Measurements from ENCODE around the gene RAB30.
"Not testable (repeated sequence)": the region's sequence is repeated elsewhere in the genome, so short reads cannot be mapped to it uniquely, and the experiment has no call there.

Gene RAB30

GRCh38 chr11:82978422-82979099 is 93.1 kb downstream of the RAB30 start:
- FAIRE-seq = no peak

GRCh38 chr11:82976786-82977185 is 94.9 kb downstream of the RAB30 start:
- FAIRE-seq = no peak

- FAIRE-seq = no peak
These were observed 95.8 kb downstream of the RAB30 start for GRCh38 chr11:82975882-82976281.

GRCh38 chr11:82974851-82975250 is 96.8 kb downstream of the RAB30 start:
- no peak for FAIRE-seq

- FAIRE-seq = peak; percentile 54
These were observed 97.6 kb downstream of the RAB30 start for GRCh38 chr11:82974135-82974534.

GRCh38 chr11:82972103-82972502 is 99.6 kb downstream of the RAB30 start:
- FAIRE-seq = no peak

- FAIRE-seq = not testable (repeated sequence)
These were observed 100.2 kb downstream of the RAB30 start for GRCh38 chr11:82971519-82971946.

- FAIRE-seq = not testable (repeated sequence)
These were observed 101.1 kb downstream of the RAB30 start for GRCh38 chr11:82970507-82971083.

GRCh38 chr11:82969811-82970210 is 101.9 kb downstream of the RAB30 start:
- FAIRE-seq = no peak

GRCh38 chr11:82967381-82967780 is 104.3 kb downstream of the RAB30 start:
- no peak for FAIRE-seq

- FAIRE-seq = not testable (repeated sequence)
These were observed 109.7 kb downstream of the RAB30 start for GRCh38 chr11:82962021-82962420.

GRCh38 chr11:82960779-82961143 is 110.9 kb downstream of the RAB30 start:
- no peak for FAIRE-seq

- no peak for FAIRE-seq
These were observed 111.5 kb downstream of the RAB30 start for GRCh38 chr11:82959987-82960778.

- not testable (repeated sequence) for FAIRE-seq
These were observed 115.8 kb downstream of the RAB30 start for GRCh38 chr11:82955736-82956453.

- FAIRE-seq = not testable (repeated sequence)
These were observed 121.2 kb downstream of the RAB30 start for GRCh38 chr11:82950502-82950901.

GRCh38 chr11:82949352-82949751 is 122.3 kb downstream of the RAB30 start:
- FAIRE-seq = no peak

- FAIRE-seq = no peak
These were observed 126.0 kb downstream of the RAB30 start for GRCh38 chr11:82945682-82946081.

GRCh38 chr11:82945041-82945440 is 126.7 kb downstream of the RAB30 start:
- FAIRE-seq = not testable (repeated sequence)

- no peak for FAIRE-seq
These were observed 127.5 kb downstream of the RAB30 start for GRCh38 chr11:82944198-82944597.

- not testable (repeated sequence) for FAIRE-seq
These were observed 128.3 kb downstream of the RAB30 start for GRCh38 chr11:82943430-82943829.

- no peak for FAIRE-seq
These were observed 129.3 kb downstream of the RAB30 start for GRCh38 chr11:82942376-82942775.

- no peak for FAIRE-seq
These were observed 132.2 kb downstream of the RAB30 start for GRCh38 chr11:82939456-82939855.

GRCh38 chr11:82937554-82937953 is 134.1 kb downstream of the RAB30 start:
- no peak for FAIRE-seq

All from G401.6 (cell line).